Measurements from ENCODE around the gene DVL1. TPM values are rescaled to one million over a fixed set of nuclear protein-coding genes. Genes with fewer than 3 reads are reported as not detected.

DVL1 gene
- total and polyA plus RNA-seq, 2 of the 13 experiments (the other 11 are each of a cell fraction or from before 2014, with no cell fraction given), result 30.8 to 60.4 TPM

DNA sequence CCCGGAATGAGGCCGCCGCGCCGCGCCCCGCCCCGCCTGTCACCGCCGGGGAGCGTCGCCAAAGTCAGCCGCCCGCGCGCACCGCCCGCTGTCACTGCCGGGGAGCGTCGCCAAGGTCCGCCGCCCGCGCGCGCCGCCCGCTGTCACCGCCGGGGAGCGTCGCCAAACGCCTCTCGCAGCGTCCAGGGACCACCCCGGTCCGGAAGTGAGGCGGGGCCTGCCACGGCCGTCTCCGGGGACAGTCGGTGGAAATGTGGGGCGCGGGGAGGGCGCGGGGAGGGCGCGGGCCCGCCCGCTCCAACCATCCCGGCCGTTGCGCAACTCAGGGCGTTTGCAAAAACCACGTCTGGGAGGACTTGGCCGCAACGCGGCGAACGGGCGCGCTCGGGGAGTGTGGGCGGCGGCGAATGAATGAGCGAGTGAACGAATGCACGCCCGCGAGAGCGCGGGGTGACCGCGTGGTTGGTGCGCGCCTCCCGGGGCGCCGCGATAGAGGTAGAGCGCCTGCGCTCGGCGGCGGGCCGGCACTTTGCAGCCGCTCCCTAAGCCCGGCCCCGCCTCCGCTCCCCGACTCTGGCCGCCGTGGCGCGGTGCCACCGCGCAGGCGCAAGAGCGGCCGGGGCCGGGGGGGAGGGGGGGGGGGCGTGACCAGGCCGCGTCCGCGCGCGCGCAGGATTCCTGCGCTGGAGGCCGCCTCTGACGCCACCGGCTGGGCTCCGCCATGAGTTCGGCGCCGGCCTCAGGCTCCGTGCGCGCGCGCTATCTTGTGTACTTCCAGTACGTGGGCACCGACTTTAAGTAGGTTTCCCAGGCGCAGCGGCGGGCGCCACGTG is 41.1 kb downstream of the DVL1 start, which contains the start of the genes ACAP3 and PUSL1 (continued):
- TF ChIP-seq, protein P1, sequence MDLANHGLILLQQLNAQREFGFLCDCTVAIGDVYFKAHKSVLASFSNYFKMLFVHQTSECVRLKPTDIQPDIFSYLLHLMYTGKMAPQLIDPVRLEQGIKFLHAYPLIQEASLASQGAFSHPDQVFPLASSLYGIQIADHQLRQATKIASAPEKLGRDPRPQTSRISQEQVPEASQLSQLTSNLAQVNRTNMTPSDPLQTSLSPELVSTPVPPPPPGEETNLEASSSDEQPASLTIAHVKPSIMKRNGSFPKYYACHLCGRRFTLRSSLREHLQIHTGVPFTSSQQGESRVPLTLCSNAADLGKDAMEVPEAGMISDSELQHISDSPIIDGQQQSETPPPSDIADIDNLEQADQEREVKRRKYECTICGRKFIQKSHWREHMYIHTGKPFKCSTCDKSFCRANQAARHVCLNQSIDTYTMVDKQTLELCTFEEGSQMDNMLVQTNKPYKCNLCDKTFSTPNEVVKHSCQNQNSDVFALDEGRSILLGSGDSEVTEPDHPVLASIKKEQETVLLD (CRISPR knock-in tag; IDR thresholded peaks at IDR 0.05; ENCODE audit: low read depth), result peak; percentile 97
- TF ChIP-seq ZNF644 (CRISPR knock-in tag; IDR thresholded peaks at IDR 0.05; ENCODE audit: low read depth) (no peak), ZNF224 (CRISPR knock-in tag; IDR thresholded peaks at IDR 0.05) (peak; percentile 23; the same call in 1 of the 2 replicates), THYN1 (CRISPR knock-in tag; IDR thresholded peaks at IDR 0.05; ENCODE audit: borderline replicate concordance, low read depth) (no peak), KMT2B (CRISPR knock-in tag; IDR thresholded peaks at IDR 0.05) (peak; percentile 42; the same call in 1 of the 2 replicates), SMC3 (IDR thresholded peaks at IDR 0.05; ENCODE audit: low read length) (no peak), YEATS4 (CRISPR knock-in tag; IDR thresholded peaks at IDR 0.05; ENCODE audit: borderline replicate concordance) (peak; percentile 93), ISL2 (CRISPR knock-in tag; IDR thresholded peaks at IDR 0.05) (peak; percentile 62), NR1H2 (CRISPR knock-in tag; IDR thresholded peaks at IDR 0.05; ENCODE audit: borderline replicate concordance, low read depth) (0 out of 2 replicates have a peak, but pooled peaks have one; percentile 24), TGIF2 (CRISPR knock-in tag; IDR thresholded peaks at IDR 0.05) (peak; percentile 99), MED1 (CRISPR knock-in tag; IDR thresholded peaks at IDR 0.05) (peak; percentile 61), ZNF34 (CRISPR knock-in tag; IDR thresholded peaks at IDR 0.05; ENCODE audit: borderline replicate concordance) (peak; percentile 69; the same call in 1 of the 2 replicates), ZNF20 (CRISPR knock-in tag; IDR thresholded peaks at IDR 0.05) (no peak)
- TF ChIP-seq, protein P2, sequence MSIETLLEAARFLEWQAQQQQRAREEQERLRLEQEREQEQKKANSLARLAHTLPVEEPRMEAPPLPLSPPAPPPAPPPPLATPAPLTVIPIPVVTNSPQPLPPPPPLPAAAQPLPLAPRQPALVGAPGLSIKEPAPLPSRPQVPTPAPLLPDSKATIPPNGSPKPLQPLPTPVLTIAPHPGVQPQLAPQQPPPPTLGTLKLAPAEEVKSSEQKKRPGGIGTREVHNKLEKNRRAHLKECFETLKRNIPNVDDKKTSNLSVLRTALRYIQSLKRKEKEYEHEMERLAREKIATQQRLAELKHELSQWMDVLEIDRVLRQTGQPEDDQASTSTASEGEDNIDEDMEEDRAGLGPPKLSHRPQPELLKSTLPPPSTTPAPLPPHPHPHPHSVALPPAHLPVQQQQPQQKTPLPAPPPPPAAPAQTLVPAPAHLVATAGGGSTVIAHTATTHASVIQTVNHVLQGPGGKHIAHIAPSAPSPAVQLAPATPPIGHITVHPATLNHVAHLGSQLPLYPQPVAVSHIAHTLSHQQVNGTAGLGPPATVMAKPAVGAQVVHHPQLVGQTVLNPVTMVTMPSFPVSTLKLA (IDR thresholded peaks at IDR 0.05), result peak; percentile 38; the same call in 1 of the 2 replicates
- TF ChIP-seq, protein P3, sequence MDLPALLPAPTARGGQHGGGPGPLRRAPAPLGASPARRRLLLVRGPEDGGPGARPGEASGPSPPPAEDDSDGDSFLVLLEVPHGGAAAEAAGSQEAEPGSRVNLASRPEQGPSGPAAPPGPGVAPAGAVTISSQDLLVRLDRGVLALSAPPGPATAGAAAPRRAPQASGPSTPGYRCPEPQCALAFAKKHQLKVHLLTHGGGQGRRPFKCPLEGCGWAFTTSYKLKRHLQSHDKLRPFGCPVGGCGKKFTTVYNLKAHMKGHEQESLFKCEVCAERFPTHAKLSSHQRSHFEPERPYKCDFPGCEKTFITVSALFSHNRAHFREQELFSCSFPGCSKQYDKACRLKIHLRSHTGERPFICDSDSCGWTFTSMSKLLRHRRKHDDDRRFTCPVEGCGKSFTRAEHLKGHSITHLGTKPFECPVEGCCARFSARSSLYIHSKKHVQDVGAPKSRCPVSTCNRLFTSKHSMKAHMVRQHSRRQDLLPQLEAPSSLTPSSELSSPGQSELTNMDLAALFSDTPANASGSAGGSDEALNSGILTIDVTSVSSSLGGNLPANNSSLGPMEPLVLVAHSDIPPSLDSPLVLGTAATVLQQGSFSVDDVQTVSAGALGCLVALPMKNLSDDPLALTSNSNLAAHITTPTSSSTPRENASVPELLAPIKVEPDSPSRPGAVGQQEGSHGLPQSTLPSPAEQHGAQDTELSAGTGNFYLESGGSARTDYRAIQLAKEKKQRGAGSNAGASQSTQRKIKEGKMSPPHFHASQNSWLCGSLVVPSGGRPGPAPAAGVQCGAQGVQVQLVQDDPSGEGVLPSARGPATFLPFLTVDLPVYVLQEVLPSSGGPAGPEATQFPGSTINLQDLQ (CRISPR knock-in tag; IDR thresholded peaks at IDR 0.05), result 0 out of 2 replicates have a peak, but pooled peaks have one; percentile 64
- TF ChIP-seq, protein P4, sequence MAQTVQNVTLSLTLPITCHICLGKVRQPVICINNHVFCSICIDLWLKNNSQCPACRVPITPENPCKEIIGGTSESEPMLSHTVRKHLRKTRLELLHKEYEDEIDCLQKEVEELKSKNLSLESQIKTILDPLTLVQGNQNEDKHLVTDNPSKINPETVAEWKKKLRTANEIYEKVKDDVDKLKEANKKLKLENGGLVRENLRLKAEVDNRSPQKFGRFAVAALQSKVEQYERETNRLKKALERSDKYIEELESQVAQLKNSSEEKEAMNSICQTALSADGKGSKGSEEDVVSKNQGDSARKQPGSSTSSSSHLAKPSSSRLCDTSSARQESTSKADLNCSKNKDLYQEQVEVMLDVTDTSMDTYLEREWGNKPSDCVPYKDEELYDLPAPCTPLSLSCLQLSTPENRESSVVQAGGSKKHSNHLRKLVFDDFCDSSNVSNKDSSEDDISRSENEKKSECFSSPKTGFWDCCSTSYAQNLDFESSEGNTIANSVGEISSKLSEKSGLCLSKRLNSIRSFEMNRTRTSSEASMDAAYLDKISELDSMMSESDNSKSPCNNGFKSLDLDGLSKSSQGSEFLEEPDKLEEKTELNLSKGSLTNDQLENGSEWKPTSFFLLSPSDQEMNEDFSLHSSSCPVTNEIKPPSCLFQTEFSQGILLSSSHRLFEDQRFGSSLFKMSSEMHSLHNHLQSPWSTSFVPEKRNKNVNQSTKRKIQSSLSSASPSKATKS (CRISPR knock-in tag; IDR thresholded peaks at IDR 0.05), result no peak

Measured in HepG2 (cell line).